Fibroblast of upper back skin (primary cell): ENCODE measurements around the gene KRTAP5-3.
"Not testable (repeated sequence)": the region's sequence is repeated elsewhere in the genome, so short reads cannot be mapped to it uniquely, and the experiment has no call there.

Source experiments
- DNase-seq: peaks from one replicate; pipeline ENCODE4 v3.0.0-alpha.2; 2013

KRTAP5-3 gene, protein sequence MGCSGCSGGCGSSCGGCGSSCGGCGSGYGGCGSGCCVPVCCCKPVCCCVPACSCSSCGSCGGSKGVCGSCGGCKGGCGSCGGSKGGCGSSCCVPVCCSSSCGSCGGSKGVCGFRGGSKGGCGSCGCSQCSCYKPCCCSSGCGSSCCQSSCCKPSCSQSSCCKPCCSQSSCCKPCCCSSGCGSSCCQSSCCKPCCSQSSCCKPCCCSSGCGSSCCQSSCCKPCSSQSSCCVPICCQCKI

GRCh38 chr11:1608363-1608762 is at the start of gene KRTAP5-3:
KRTAP5-3 (minus strand) TSS chr11:1608463; CDS start chr11:1608385, 78 bp downstream.
- no peak for DNase-seq

GRCh38 chr11:1656670-1657069 is 48.4 kb upstream of the KRTAP5-3 start:
- no peak for DNase-seq

DNA sequence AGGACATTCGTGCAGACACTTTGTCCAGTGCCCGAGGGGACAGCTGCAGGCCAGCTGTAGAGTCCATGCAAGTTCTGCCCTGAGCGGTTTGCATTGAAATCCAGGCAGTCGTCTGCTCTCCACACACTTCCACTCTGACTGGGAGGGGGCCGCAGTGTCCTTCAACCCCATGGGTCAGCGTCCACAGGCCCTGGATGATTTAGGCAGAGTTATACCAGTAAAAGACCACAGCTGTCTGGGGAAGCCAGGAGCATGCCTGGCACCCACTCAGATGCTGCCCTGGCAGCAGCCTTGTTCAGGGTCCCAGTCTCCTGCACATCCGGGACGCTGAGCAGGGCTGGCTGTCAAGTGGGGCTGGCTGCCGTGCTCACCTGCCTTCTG is 47.8 kb upstream of the KRTAP5-3 start:
- no peak for DNase-seq

GRCh38 chr11:1655168-1656060 is 47.2 kb upstream of the KRTAP5-3 start:
- DNase-seq: no peak

GRCh38 chr11:1654388-1655167 is 46.3 kb upstream of the KRTAP5-3 start:
- no peak for DNase-seq

DNA sequence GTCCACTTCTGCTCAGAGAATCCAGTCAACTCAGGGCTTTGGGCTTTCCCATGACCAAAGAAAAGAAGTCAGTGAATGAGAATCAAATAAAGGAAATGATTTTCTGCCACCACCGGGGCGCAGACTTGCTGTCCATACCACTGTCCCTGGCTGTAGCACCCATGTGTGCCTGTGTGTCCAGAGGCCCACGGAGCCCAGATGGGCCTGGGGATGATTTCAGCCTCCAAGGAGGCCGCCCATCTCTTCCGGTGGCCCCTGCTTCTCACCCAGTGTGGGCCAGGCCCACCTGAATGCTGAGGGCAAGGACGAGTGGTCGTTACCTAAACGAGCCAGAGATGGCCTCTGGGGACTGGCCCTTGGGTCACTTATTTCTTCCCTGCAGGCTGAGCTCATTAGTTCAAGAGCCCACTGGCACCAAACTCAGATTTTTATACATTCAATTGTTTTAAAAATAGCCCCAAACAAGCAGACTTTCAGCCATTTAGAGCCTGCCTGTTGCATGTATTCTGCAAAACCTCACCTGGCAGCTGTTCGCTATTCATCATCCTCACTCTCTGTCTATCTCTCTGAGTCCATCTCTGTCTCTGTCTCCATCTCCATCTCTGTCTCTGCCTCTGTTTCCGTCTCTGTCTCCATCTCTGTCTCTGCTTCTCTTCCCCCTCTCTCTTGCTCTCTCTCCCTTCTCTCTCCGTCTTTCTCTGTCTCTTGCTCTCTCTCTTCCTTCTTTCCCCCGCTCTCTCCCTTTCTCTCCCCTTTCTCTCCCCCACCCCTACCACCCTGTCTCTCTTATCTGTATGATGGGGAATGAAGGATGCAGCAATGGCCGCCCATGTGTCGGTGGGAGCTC is 45.5 kb upstream of the KRTAP5-3 start:
- no peak for DNase-seq

GRCh38 chr11:1652771-1653540 is 44.7 kb upstream of the KRTAP5-3 start:
- peak; percentile 42 for DNase-seq

- DNase-seq: no peak
These were observed 44.1 kb upstream of the KRTAP5-3 start for GRCh38 chr11:1652442-1652770.

DNA sequence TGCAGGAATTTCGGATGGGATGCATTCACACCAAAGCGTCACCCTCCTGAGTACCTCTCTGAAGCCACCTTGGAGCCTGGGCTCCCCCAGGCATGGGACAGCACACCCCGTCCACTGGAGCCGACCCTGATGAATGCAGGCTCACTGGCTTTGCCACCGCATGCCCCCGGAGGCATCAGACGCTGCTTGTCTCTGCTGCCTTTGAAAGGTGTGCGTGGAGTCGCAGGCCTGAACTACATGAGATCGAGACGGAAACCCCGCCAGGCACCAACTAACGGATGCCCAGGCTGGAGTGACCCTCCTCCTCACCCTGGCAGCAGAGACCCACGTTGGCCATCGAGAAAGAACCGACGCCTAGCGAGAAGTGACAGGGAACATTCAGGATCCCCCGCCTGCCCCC is 43.8 kb upstream of the KRTAP5-3 start:
- DNase-seq: no peak

DNA sequence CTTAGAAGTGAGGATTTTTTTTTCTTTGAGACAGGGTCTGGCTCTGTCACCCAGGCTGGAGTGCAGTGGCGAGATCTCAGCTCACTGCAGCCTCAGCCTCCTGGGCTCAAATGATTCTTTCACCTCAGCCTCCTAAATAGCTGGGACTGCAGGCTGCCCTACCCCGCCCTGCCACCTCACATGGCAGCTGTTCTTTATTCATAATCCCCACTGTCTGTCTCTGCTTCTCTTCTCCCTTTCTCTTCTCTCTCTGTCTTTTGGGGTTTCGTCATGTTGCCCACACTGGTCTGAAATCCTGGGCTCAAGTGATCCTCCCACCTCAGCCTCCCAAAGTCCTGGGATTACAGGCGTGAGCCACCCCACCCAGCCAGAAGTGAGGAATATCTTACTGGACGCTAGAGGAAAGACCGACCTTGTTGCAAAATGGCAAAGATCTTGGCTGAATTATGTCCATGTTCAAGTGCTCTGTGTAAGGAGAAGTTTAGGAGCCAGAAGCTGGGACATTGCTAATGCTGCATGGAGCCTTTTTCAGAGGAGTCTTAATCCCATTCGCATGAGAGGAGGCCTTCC is 43.2 kb upstream of the KRTAP5-3 start:
- no peak for DNase-seq

- no peak for DNase-seq
These were observed 42.6 kb upstream of the KRTAP5-3 start for GRCh38 chr11:1650918-1651262.

GRCh38 chr11:1650034-1650917 is 42.0 kb upstream of the KRTAP5-3 start:
- DNase-seq: no peak

DNA sequence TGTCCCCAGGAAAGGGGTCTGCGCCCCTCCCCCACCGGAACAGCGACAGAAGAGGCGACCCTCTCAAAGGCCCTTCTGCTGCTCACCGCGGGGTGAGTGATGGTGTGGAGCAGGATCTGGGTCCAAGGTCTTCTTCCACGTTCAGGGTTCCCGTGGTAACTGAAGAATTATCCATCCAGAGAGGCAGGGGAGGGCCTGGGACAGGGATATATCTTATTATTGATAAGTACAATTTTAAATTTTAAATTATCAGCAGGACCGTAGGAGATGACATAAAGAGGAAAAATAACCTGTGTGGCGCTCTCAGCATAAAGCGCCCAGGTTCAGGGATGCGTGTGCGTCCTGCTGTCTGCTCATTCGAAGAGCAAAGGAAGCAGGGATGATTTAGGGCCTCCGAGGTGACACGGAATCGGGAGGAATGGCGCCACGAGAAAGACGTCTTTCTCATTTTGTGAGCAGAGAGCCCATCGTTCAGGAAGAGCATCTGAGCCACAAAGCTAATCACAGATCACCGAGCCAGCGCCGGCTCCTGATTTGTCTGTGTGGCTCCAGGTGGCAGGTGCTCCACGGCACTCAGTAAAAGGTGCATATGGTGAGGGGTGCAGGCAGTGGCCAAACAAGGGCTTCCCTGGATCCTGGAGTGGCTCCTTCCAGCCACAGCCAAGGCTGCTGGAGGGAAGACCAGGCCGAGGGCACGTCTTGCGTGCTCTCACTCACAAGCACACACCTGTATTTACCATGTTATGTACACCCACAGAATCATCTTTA is 40.6 kb upstream of the KRTAP5-3 start:
- no peak for DNase-seq

- DNase-seq: no peak
These were observed 39.8 kb upstream of the KRTAP5-3 start for GRCh38 chr11:1647901-1648652.

- not testable (repeated sequence) for DNase-seq
These were observed 38.3 kb upstream of the KRTAP5-3 start for GRCh38 chr11:1646540-1646939.

- no peak for DNase-seq
These were observed 37.1 kb upstream of the KRTAP5-3 start for GRCh38 chr11:1645357-1645821.

DNA sequence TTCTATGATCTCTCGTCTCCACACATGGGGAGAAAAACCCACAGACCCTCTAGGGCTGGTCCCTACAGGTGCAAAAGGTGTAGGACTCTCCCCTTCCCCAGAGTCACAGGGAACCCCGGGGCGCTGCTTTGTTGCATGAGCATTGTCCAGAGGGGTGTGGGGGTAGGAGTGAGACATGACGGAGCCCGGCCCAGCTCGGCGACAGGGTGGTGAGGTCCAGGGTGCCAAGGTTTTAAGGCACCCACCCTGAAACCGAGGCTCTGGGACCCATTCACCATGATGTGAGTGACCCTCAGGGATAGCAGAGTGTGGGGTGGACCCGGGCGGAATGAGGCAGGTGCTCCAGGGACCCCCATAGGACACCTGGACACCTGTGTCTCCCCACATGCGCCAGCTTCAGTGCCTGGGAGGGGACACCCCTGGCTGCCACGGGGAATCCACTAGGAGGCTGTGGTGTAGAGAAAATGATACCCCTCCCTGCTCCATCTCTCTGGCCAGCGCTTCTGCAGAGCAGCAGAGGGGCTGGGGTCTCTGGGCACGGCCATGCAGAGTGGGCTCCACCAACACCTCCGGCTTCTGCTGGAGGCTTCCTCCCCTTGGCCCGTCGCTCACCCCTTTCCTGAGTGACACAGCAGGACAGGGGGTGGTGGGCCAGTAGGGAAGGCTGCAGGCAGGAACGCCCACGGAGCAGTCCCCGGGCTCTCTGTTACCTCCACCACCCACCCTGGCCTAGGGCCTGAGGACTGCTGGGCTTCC is 36.5 kb upstream of the KRTAP5-3 start:
- DNase-seq: no peak

DNA sequence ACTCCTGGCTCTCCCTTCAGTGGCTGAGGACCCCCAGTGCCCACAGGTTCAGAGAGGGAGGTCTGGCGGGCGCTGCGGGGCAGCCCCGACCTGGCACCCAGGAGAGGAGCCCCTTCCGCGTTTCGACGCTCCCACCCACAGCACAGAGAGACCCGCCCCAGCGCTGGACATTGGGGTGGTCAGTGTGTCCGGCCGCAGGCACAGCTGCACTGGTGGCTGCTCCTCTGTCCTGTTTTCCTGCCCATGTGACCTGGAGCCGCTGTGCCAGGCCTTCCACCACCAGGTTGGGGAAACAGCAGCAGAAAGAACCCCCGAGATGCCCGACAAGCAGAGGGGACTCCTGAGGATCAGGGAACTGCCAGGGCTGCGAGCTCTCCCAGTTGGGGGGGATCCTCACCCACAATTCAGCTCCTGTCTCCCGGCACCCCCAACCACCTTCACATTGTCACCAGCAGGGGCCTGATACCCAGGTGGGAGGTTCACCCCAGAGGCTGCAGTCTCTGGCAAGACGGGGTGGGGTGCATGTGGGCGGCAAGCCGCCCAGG is 35.0 kb upstream of the KRTAP5-3 start:
- DNase-seq: no peak
